BE2C (cell line): Measurements from ENCODE around the gene HOXD10. TPM values are rescaled to one million over a fixed set of nuclear protein-coding genes. Genes with fewer than 3 reads are reported as not detected.

Source experiments
- DNase-seq: peaks from one replicate; pipeline ENCODE4 v3.0.0-alpha.2; 2020
- H3K27me3 ChIP-seq: fragments of 250-450 bp; sonication (Bioruptor Pico); 2 replicates; pipeline ENCODE4 v1.5.1; 2020; ENCODE audit warnings: mild to moderate bottlenecking
- H3K36me3 ChIP-seq: fragments of 250-450 bp; sonication (Bioruptor Pico); 2 replicates; pipeline ENCODE4 v1.5.1; 2020; ENCODE audit warnings: mild to moderate bottlenecking
- H3K4me1 ChIP-seq: fragments of 250-450 bp; sonication (Bioruptor Pico); 2 replicates; pipeline ENCODE4 v1.5.1; 2020
- H3K4me3 ChIP-seq: 2 replicates; pipeline ENCODE4 v1.5.1; 2011; ENCODE audit warnings: low read depth, low read length
- H3K9me3 ChIP-seq: fragments of 250-450 bp; sonication (Bioruptor Pico); 2 replicates; pipeline ENCODE4 v1.5.1; 2020
- polyA plus RNA-seq: library from polyadenylated mRNA; unstranded; fragments of >200 nt; gene quantifications from one replicate; pipeline ENCODE4 v1.2.1, GENCODE V29; 2012; ENCODE audit warnings: low read depth, missing spikeins; ENCODE audit not compliant: insufficient read length, insufficient read depth
- TF ChIP-seq, protein P1 (sequence below): IDR thresholded peaks from 2 replicates; pipeline ENCODE4 v1.5.1; 2012; ENCODE audit warnings: mild to moderate bottlenecking, low read depth, low read length

HOXD10 gene
- 0.94 TPM for polyA plus RNA-seq

DNA sequence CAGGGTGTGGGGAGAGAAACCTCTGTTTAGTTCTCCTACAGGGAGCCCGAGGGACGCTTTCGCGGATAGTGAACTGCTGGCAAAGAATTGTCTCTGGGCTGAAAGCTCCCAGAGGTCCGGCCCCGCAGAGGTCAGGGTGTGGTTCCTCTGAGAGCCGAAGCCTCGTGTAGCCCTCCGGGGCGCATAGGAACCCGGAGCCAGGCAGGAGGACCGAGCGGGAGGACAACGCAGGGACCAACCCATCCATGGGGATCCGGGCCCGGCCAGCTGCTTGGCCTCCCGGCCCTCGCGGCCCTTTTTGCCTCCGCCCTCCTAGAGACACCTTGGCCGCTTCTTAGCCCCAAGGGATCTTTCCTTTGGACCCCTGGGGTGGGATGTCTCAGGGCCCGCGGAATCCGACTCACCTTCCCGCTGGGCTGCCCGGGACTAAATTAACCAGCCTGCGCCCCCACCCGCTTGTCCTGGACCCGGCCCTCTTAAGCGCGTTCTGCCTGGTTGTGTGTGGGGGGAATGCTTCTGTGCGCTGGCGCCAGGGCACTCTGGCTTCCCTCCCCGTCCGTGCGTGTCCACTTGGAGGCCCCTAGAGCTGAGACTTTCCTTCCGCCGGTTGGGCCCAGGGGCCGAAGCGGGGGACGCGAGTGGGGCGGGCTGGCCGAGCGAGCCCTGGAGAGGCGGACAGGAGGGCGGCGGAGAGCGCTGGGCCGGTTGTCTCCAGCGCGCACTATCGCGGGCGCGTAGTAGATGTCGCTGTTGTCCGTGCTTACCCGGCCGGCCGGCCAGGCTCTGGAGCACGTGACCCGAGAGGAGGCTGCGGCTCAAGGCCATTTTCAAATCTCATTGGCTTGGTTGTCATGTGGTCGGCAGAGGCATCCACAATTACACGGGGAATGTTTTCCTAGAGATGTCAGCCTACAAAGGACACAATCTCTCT lies at the start of gene HOXD10:
Gene HOXD10 (plus strand): TSS at position 896 of the 931 bp plus-strand sequence. CDS start 56 bp downstream, outside the sequence.
- TF ChIP-seq, protein P1, sequence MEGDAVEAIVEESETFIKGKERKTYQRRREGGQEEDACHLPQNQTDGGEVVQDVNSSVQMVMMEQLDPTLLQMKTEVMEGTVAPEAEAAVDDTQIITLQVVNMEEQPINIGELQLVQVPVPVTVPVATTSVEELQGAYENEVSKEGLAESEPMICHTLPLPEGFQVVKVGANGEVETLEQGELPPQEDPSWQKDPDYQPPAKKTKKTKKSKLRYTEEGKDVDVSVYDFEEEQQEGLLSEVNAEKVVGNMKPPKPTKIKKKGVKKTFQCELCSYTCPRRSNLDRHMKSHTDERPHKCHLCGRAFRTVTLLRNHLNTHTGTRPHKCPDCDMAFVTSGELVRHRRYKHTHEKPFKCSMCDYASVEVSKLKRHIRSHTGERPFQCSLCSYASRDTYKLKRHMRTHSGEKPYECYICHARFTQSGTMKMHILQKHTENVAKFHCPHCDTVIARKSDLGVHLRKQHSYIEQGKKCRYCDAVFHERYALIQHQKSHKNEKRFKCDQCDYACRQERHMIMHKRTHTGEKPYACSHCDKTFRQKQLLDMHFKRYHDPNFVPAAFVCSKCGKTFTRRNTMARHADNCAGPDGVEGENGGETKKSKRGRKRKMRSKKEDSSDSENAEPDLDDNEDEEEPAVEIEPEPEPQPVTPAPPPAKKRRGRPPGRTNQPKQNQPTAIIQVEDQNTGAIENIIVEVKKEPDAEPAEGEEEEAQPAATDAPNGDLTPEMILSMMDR: peak; percentile 45
- no peaks in the 10 kb centered on the region for H3K9me3 ChIP-seq
- H3K27me3 ChIP-seq: peaks cover 13% of the 10 kb centered on the region
- peak; percentile 85 for DNase-seq
- H3K4me3 ChIP-seq: peak within 1 kb of the TSS; percentile 59
- H3K36me3 ChIP-seq: no peaks in the 10 kb centered on the region; the same call in 1 of the 2 replicates
- 0 out of 2 replicates have a peak, but pooled peaks cover 3% of the 10 kb centered on the region for H3K4me1 ChIP-seq

DNA sequence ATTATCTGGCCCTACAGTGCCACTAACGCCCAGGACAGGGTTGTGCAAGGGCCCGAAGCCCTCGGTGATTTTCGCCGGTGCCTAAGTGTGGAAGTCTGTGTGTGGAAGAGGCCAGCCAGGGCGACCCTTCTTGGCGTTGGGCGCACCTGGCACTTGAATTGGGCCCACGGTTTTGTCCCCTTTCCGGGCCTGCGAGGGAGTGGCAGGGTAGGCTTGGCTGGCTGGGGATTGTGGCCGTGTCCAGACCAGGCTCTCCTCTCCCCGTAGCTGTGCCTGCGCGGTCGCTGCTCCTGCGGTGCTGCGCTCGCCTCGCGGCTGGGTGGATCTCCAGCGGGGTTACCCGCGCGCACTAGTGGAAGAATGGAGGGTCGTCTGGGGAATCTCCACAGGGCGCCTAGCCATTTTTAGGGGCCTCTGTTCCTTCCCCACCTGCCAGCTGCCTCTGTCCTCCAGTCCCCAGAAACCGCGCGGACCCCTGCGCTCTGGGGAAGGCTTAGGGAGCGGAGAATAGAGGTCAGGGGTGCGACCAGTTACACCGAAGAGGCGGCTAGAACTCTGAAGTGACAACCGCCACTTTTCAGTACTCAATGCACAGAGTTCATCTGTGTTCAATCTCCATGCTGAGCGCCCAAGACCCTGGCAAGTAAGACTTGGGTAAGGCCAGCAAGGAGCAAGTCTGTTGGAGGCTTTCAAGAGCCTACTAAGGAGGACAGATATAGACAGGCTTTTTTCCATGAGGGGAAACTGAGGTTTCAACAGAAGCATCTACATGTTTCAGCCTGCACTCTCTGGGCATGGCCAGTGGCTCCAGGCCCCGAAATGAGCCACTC lies 48.8 kb upstream of the HOXD10 start:
- H3K27me3 ChIP-seq: no peaks in the 10 kb centered on the region

DNA sequence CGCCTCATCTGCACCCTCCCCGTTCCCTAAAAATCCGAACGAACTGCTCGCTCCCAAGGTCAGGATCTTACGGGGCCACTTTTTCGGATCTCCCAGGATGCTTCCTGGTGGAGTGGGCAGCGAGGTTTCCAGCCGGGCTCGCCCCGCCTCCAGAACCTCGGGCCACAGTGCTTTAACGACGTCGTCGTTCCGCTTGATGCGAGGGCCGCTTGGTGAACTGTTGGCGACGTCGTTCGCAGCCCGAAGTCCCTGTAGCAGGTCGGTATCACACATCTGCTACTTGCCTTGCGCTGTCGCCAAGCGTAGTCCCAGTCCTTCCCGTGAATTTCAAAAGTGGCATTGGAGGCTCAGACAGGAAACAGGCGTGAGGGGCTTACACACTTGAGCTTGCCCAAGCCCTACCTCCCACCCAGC lies 48.2 kb upstream of the HOXD10 start:
- TF ChIP-seq, protein P1: no peak
- Histone ChIP-seq H3K27me3 (no peaks in the 10 kb centered on the region), H3K36me3 (no peaks in the 10 kb centered on the region), H3K4me3 (no peak overlapping the region), H3K9me3 (no peaks in the 10 kb centered on the region), H3K4me1 (no peaks in the 10 kb centered on the region)
- DNase-seq: no peak

More for the DNA sequence above, 48.8 kb upstream of the HOXD10 start:
- Histone ChIP-seq H3K9me3 (no peaks in the 10 kb centered on the region), H3K4me3 (no peak overlapping the region), H3K4me1 (no peaks in the 10 kb centered on the region), H3K36me3 (no peaks in the 10 kb centered on the region)
- TF ChIP-seq, protein P1: no peak
- DNase-seq: no peak

DNA sequence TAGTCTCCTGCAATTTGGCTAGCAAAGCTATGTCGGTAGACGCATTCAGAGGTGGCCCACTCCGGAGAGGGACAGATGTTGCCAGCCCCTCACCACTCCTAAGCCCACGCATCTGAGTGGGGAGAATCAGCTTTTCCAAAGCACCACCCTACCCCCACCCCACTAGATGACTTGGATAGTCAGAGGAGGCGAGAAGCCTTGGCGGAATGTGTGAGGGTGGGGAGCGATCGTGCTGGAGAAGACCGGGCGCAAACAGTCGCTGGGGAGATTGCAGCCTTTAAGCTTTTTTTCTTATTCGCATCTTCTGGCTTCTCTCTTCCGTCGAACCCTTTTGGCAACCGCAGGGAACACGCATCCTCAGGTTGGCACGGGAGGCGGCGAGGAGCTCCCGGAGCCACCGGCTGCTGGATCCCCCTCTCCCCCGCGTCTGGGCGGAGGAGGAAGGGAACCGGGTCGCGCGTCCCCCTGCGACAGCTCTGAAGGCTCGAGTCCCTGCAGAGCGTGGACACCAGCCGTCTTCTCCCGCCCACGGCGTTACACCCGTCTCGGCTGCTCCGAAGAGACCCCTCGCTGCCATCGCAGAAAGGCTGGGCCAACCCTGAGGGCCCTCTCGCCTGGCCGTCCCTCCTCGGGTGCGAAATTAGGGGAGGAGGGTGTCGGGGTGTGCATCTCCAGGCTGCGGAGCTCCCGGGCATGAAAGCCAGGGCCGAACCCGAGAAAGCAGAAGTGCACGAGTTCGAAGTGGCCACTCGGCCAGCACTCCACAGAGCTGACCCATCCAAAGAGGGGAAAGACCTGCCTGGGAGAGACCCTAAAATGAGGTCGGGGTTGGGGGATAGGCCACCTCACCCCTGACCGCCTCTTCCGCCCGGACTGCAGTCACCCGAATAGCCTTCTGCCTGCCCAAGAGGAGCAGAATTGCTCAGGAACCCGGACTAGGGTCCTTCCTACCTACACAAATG lies 45.0 kb upstream of the HOXD10 start:
- DNase-seq: no peak
- Histone ChIP-seq H3K27me3 (no peaks in the 10 kb centered on the region), H3K36me3 (no peaks in the 10 kb centered on the region)

DNA sequence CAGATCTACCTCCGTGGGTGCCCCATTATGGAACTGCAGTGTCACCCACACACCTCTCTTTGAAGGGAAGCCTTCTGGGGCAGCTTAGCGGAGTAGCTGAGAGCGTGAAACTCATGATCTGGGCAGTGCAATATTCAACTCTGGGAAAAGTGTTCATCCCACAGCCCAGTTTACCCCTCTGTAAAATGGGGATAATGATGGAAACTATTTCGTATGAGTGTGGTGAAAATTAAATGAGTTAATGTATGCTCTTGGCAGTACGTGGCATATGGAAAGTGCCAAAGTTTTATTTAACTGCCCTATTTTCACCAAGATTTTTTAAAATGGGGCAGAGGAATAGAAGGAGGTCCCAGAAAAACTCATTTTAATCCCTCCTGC lies 44.3 kb upstream of the HOXD10 start:
- no peaks in the 10 kb centered on the region for H3K27me3 ChIP-seq
- no peaks in the 10 kb centered on the region for H3K36me3 ChIP-seq
- TF ChIP-seq, protein P1: no peak
- no peak for DNase-seq
- no peak overlapping the region for H3K4me3 ChIP-seq
- H3K9me3 ChIP-seq: no peaks in the 10 kb centered on the region
- H3K4me1 ChIP-seq: no peaks in the 10 kb centered on the region

More for the DNA sequence above, 45.0 kb upstream of the HOXD10 start:
- Histone ChIP-seq H3K4me3 (no peak overlapping the region), H3K4me1 (no peaks in the 10 kb centered on the region), H3K9me3 (no peaks in the 10 kb centered on the region)
- TF ChIP-seq, protein P1: no peak
